Gastrocnemius medialis (tissue), 4 donors: ENCODE data around the gene PRAMEF17. TPM values are rescaled to one million over a fixed set of nuclear protein-coding genes. Genes with fewer than 3 reads are reported as not detected.
A peak's percentile ranks its signal among the peaks of the same experiment; 100 is the strongest.
"Not testable (repeated sequence)": the region's sequence is repeated elsewhere in the genome, so short reads cannot be mapped to it uniquely, and the experiment has no call there.

Source experiments
- ATAC-seq, 2 donors: fragments of 150-250 bp; one replicate each; pipeline ENCODE4 v1.9.1; 2016
- DNase-seq, 2 donors: peaks; one replicate each; pipeline ENCODE4 v3.0.0-alpha.2; 2019
- H3K27ac ChIP-seq, 4 donors: fragments of 200-600 bp; sonication (generic); 1 replicate in 1 of 4; 2 replicates in 3 of 4; pipeline ENCODE4 v1.5.1; 2016 to 2018; ENCODE audit warnings: mild to moderate bottlenecking in 2 of 4, moderate library complexity in 1 of 4
- H3K27me3 ChIP-seq, 3 donors: fragments of 200-600 bp; sonication (generic) in 2 of 3; 1 replicate in 1 of 3; 2 replicates in 2 of 3; pipeline versions ENCODE4 v1.5.1 to v1.6.0; 2016 to 2019; ENCODE audit warnings: mild to moderate bottlenecking in 1 of 3, moderate library complexity in 1 of 3
- H3K36me3 ChIP-seq, 2 donors: fragments of 200-600 bp; sonication (generic) in 1 of 2; one replicate each; pipeline ENCODE4 v1.5.1; 2017 to 2018
- H3K4me1 ChIP-seq, 2 donors: fragments of 200-600 bp; sonication (generic) in 1 of 2; one replicate each; pipeline ENCODE4 v1.5.1; 2016 to 2017; ENCODE audit warnings: mild to moderate bottlenecking in 2 of 2
- H3K4me3 ChIP-seq, 4 donors: fragments of 200-600 bp; sonication (generic) in 3 of 4; 1 replicate in 1 of 4; 2 replicates in 3 of 4; pipeline ENCODE4 v1.5.1; 2016 to 2019; ENCODE audit warnings: mild to moderate bottlenecking in 2 of 4
- H3K9me3 ChIP-seq, 3 donors: fragments of 200-600 bp; sonication (generic) in 2 of 3; 1 replicate in 1 of 3; 2 replicates in 2 of 3; pipeline ENCODE4 v1.5.1; 2016 to 2019
- CTCF ChIP-seq, 5 experiments: fragments of 450-650 bp in 3 of 5; fragments of 200-600 bp in 2 of 5; sonication (generic) in 2 of 5; IDR thresholded peaks in 4 of 5; conservative IDR thresholded peaks in 1 of 5; 1 replicate in 4 of 5; 2 replicates in 1 of 5; pipeline ENCODE4 v1.5.1; 2016 to 2019; ENCODE audit warnings: antibody characterized with exemption in 5 of 5, mild to moderate bottlenecking in 3 of 5, moderate library complexity in 3 of 5
- POLR2A ChIP-seq, 2 donors: fragments of 450-650 bp; IDR thresholded peaks; one replicate each; pipeline ENCODE4 v1.6.1; 2017; ENCODE audit warnings: antibody characterized with exemption in 2 of 2, mild to moderate bottlenecking in 2 of 2, moderate library complexity in 2 of 2
- in situ Hi-C, 4 donors: fragments of 200-750 bp; cut with MboI; loops; one replicate each; pipeline versions ENCODE4 v1.15.0 to v1.8.0; 2017; ENCODE audit warnings: low sequenced_read_pairs in 4 of 4
- intact Hi-C: fragments of 100-400 bp; cut with DNase I; formaldehyde crosslinking; loops from one replicate; pipeline ENCODE4 v1.15.1; 2023; ENCODE audit warnings: low total_unique reads
- total RNA-seq, 4 donors: library from RNA; depleted of rRNA; stranded (reverse); fragments of >200 nt; gene quantifications; one replicate each; pipeline versions ENCODE4 v1.1.0 to v1.2.3, GENCODE V29; 2016

The PRAMEF17 gene
- total RNA-seq, 4 donors from 2014 or later: not detected

GRCh38 chr1:13432251-13432650, 42.8 kb downstream of the PRAMEF17 start:
- Histone ChIP-seq H3K36me3 (no peaks in the 10 kb centered on the region), H3K4me3 (no peak overlapping the region), H3K27me3 (no peaks in the 10 kb centered on the region), H3K4me1 (peaks cover 8 to 21% of the 10 kb centered on the region in 2 donors), H3K27ac (no peak overlapping the region), H3K9me3 (no peaks in the 10 kb centered on the region)
- ATAC-seq (peak in 1 of 2 donors; percentile 13), DNase-seq (no peak)
- TF ChIP-seq CTCF (IDR thresholded peaks at IDR 0.05 in 4 of 5, conservative IDR thresholded peaks at IDR 0.05 in 1 of 5): no peak
- no peak for TF ChIP-seq POLR2A (IDR thresholded peaks at IDR 0.05)
- in situ Hi-C loops: no loop called here
- intact Hi-C loops: no loop called here

- DNase-seq, intact Hi-C loops, H3K27ac ChIP-seq, H3K36me3 ChIP-seq, H3K9me3 ChIP-seq, ATAC-seq, in situ Hi-C loops, H3K27me3 ChIP-seq, H3K4me3 ChIP-seq: not testable (repeated sequence)
- peaks cover 8 to 21% of the 10 kb centered on the region in 2 donors for H3K4me1 ChIP-seq
Measured at GRCh38 chr1:13433694-13434358, 44.4 kb downstream of the PRAMEF17 start.

GRCh38 chr1:13435458-13435857, 46.0 kb downstream of the PRAMEF17 start:
- Histone ChIP-seq H3K4me3 (no peak overlapping the region), H3K36me3 (no peaks in the 10 kb centered on the region), H3K27ac (no peak overlapping the region), H3K27me3 (no peaks in the 10 kb centered on the region), H3K4me1 (peaks cover 8 to 21% of the 10 kb centered on the region in 2 donors), H3K9me3 (no peaks in the 10 kb centered on the region)
- intact Hi-C loops: no loop called here
- in situ Hi-C loops: no loop called here
- no peak for TF ChIP-seq CTCF (IDR thresholded peaks at IDR 0.05 in 4 of 5, conservative IDR thresholded peaks at IDR 0.05 in 1 of 5)
- no peak for TF ChIP-seq POLR2A (IDR thresholded peaks at IDR 0.05)
- ATAC-seq (peak; percentile 68 to 82), DNase-seq (no peak)

- intact Hi-C loops, H3K4me1 ChIP-seq, H3K9me3 ChIP-seq, in situ Hi-C loops, H3K4me3 ChIP-seq, H3K27ac ChIP-seq, H3K36me3 ChIP-seq, ATAC-seq, DNase-seq, H3K27me3 ChIP-seq: not testable (repeated sequence)
Measured at GRCh38 chr1:13439104-13439783, 49.8 kb downstream of the PRAMEF17 start.

Other genes starting within 250 kb of the PRAMEF17 start
- gene PRAMEF26, start 233.6 kb upstream of the PRAMEF17 start, total RNA-seq: not detected
- not detected for gene HNRNPCL4, start 224.0 kb upstream of the PRAMEF17 start, total RNA-seq
- not detected for gene PRAMEF9, start 217.8 kb upstream of the PRAMEF17 start, total RNA-seq
- gene PRAMEF13, start 188.2 kb upstream of the PRAMEF17 start, total RNA-seq: not detected
- not detected for gene PRAMEF18, start 163.5 kb upstream of the PRAMEF17 start, total RNA-seq
- not detected for gene PRAMEF5, start 135.4 kb upstream of the PRAMEF17 start, total RNA-seq
- gene PRAMEF8, start 104.5 kb upstream of the PRAMEF17 start, total RNA-seq: not detected
- gene PRAMEF33, start 86.1 kb upstream of the PRAMEF17 start, total RNA-seq: not detected
- gene PRAMEF15, start 74.1 kb upstream of the PRAMEF17 start, total RNA-seq: not detected
- gene PRAMEF14, start 42.5 kb upstream of the PRAMEF17 start, total RNA-seq: not detected
- gene PRAMEF19, start 17.7 kb upstream of the PRAMEF17 start, total RNA-seq: not detected
- gene PRAMEF20, start 20.8 kb downstream of the PRAMEF17 start, total RNA-seq: not detected
- gene LRRC38, start 124.4 kb downstream of the PRAMEF17 start, total RNA-seq: 1 to 10 TPM; 2.1 to 6.8 (median 5.7) TPM
- gene PDPN, start 194.2 kb downstream of the PRAMEF17 start, total RNA-seq: 10 to 100 TPM in 2 of 4 donors, 1 to 10 TPM in 2; 9.8 to 42.5 (median 21.3) TPM